T-helper 1 cell (primary cell): ENCODE results near the gene DACT2.

Experiments used
- DNase-seq, 5 donors: peaks; one replicate each; pipeline ENCODE4 v3.0.0-alpha.2; 2012 to 2020

Gene DACT2

DNA sequence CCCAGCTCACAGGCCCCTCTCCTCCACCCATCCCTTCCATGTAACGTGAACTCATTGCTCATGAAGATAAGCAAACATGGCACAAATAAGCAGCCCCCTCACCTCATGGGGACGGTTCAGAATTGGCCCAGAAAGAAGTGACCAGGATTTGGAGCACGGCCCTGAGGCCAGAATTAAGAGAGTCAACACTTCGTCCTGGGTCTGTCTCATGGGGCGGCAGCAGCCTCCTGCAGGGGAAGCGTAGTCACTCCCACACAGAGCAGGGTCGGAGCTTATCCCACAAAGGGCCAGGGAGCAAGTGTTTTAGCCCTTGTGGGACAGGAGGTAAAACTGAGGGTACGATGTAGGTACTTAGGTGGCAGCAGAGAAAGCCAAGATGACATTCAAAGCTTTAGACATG lies 28.6 kb upstream of the DACT2 start:
- DNase-seq, result no peak

DNA sequence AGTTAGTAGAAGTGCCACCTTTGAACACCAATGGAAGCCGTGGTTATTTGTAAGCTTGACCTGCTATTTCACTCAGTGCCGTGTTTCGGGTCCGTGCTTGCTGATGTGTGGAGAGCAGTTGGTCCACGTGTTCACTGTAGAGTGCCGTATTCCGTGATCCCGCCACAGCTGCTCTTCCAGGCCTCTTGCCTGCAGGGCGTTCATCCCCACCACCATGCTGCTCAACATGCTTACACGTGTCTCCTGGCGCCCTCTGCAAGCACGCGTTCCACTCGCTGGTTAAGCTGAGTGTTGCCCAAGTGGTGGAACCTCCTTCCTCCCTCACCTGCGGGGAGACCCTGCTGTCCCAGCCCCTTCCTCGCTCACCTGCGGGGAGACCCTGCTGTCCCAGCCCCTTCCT lies 28.0 kb upstream of the DACT2 start:
- no peak for DNase-seq

DNA sequence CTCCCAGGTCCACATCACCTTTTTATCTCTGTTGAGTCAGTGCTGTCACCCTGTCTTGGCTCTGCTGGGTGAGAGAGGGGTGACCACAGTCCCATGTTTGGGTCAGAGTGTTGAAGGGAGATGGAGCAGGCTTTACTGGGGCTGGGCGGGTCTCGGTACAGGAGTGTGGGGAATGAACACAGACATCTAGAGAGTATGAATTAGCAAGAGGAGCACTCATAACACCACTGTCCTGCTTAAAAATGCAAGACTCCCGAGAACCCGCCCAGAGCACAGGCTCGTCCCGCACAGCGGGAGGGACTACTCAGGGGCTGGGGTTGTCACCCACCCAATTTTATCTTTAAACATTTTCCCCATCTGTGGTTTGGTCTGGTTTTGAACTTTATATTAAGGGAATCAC lies 27.5 kb upstream of the DACT2 start:
- no peak for DNase-seq

DNA sequence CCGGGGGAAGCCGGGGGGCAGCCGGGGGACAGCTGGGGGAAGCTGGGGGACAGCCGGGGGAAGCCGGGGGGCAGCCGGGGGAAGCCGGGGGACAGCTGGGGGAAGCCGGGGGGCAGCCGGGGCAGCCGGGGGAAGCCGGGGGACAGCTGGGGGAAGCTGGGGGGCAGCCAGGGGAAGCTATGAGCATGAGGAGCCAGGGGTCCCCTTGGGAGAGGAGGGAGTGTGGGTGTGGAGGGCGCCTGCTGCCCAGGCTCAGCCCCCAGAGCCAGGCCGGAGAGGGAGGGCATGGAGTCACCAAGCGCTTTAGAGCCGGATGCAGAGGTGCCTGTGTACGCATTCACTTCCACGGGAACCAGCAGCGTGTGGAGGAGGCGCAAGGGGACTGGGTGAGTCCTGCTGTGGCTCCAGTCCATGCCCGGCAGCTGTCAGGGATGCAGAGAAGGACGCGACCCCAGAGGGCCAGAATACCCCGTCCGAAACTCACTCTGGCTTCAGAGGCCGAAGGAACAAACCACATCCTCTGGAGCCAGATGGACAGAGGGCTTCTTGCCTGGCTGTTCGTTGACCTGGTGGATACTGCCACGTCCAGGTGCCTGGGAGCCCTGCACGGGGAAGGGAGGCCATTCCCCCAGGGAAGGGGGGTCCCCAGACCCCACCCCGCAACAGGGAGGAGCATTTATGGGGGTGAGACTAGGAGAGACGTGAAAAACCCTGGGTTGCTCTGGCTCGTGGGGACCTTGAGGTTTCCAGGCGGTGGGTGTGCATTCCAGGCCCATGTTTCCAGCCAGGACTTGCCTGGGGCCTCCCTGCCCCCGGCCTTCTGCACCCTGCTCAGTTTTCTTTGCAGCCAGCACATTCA lies 26.5 kb upstream of the DACT2 start:
- DNase-seq, result no peak

DNA sequence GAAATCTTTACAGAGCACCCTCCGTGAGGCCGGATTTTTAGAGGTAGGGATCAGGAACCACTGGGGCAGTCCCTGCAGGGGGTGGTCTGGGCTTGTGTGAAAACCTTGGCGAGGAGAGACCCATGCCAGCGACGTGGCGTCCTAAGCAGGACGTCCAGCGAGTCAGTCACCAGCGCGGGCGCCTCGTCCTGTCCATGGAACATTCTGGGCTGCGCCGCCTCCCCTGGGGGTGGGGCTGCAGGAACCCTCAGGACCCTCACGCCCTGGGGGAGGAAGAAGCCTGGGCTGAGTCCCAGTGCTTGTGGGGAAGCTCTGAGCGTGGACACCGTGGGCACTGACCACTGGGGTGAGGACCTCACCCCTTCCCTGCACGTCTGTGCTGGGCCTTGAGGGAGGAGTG lies 25.7 kb upstream of the DACT2 start:
- no peak for DNase-seq

DNA sequence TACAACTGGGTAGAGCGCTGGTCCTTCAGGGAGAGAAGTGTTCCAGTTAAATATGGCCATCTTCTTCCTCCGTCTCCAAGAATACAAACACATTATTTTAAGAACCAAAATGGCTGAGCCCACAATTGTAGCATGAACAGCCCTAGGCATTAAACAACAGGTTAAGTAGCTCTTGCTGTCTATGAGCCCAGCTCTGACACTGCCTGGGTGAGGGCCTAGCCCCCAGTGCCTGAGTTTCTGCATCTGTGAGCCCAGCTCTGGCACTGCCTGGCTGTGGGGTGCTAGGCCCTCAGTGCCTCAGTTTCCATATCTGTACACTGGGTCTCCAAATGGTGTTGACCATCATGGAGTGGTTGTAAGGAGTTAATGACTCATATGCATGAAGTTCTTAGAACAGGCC lies 24.8 kb upstream of the DACT2 start:
- no peak for DNase-seq

DNA sequence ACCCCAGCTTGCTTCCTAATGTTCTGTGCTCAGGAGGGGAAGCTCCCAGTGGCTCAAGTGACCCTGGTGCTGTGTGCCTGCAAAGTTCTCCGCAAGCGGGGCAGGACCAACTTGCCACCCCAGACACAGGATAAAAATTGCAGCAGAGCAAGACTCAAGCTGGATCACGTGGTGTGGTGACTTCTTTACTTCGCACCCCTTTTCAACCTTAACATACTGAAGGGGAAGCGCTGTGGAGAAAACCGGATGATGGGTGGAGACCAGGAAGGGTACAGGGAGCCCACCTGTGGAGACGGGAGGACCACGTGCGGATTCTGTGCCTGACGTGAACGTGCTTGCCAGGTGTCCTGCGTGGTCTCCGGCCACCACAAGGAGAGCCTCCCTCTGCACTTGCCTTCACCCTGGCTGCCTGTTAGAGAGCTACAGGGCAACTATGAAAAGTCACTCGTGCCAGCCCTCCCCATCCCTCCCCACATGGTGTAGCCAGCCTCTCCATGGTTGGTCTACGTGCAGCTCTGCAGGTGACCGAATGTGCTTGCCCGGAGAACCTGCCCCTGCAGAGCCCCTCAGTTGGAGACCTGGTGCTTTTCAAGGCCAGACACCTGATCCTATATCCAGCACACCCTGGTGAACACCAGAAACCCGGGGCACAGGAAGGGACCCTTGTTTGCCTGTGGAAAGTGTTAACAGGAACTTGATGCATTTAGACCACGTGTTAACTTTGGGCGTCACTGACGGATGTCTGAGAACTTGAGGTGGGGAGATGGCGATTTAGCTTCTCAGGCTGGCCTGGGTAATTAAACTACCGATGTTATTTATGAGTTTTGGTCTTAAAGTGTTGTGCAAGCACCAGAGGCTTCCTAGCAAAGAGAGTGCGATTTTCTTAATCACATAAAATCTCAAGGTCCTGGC lies 23.9 kb upstream of the DACT2 start:
- no peak for DNase-seq

DNA sequence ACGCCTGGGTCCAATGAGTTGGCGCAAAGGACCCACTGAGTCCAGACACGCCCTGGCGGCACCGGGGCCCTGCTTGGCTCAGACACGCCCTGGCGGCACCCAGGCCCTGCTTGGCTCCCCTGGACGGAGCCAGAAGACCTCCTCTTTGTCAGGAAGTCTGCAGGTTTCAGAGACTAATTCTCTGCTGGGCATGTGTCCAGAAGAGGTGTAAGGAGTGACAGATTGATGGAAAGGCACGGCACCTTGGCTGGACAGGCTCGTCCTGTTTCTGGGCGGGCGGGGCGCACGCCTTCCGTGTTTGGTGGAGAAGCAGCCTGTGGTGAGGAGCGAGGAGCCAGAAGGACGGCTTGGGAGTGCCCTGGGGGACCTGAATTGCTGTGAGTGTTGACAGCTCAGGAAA lies 23.1 kb upstream of the DACT2 start:
- DNase-seq, result no peak

DNA sequence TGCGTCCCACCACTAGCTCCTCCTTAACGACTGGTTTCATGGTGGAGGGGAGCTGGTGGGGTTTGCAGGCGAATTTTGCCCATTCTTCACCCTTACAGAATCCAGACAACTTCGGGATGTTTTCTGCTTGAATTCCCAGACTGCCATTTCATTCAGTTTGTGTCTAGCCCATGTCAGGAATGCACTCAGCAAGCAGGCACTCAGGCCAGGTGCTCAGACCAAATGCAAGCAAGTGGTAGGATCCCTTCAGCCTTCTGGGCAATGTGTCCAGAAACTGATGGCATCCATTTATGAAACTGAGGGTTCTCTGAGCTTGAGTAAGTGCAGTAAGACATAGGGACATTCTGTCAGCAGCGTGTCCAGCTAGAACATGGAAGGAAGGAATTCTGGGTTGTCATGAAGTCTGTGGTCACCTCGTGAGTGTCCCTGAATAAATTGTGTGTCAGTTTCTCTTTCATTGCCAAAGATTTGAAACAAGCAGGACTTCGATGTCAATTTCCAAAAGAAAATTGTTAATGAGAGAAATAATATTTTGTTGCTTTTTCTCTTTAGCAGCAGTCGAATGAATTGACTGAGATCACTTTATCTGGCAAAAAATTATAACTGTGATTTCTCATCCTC lies 21.8 kb upstream of the DACT2 start:
- DNase-seq, result no peak

DNA sequence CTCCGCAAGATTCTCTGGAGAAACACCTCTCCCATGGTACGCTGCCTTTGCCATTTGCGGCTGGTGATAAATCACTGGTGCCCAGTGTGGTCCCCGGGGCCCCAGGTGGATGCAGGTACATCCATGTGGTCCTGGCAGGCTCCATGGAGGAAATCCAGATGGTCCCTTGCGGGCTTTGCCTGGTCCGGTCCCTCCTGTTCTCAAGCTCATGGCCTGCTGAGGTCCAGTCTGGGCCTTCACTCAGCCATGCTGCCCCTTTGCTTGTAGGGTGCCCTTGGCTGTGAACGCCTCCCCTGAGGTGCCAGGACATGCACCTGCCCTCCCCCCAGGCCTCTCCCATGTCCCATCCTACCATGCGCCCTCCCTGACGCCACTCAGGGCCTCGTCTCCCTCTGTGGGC lies 21.2 kb upstream of the DACT2 start:
- DNase-seq, result no peak

DNA sequence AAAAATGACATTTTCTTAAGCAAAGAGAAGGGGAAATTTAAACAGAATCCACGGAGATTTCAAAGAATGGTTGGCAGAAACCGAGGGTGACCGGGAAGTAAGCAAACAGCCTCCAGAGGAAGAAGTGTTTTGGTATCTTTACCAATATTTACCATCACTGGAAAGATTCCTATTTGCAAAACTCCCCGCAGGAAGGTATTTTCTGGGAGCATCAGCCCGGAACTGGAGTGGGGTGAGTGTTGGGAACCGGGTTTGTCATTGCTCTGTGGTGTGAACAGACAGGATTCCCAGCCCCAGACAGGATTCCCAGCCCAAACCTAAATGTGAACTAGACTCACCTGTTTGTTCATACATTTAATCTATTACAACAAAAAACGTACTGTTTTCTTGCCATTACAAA lies 19.2 kb upstream of the DACT2 start:
- DNase-seq, result no peak

DNA sequence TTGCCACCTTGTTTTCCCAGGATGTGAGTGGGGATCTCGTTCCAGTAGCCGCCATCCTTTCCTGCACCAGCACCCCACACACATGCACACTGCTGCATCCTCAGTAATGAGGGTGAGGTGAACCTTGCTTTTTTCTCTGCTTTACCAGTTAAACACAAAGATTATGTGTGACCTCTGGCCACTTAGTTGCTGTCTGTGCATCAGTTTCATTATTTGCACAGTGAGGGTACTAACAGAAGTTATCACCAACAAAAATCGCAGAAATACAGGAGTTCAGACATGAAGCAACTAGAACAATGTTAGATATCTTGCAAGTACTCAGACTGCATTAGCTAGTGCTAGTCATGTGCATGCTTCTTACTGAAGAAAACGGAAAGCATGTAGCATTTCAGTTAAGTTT lies 17.4 kb upstream of the DACT2 start:
- no peak for DNase-seq

DNA sequence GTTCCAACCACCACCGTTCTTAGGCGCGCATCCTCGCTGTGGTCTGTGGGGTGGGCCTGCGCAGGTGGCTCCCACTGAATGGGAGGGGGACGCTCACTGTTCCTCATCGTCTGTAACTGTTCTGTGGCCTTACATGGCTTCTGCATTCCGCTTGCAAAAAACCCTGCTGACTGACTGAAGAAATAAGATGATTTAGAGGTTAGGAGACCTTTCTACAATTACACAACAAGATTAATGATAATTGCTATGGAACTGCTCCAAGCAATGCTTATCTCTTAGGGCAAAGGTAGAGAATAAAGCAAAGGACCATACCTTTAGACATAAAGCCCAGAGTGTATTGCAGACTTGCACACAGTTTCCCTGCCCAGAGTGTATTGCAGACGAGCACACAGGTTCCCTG lies 14.4 kb upstream of the DACT2 start:
- DNase-seq, result no peak

DNA sequence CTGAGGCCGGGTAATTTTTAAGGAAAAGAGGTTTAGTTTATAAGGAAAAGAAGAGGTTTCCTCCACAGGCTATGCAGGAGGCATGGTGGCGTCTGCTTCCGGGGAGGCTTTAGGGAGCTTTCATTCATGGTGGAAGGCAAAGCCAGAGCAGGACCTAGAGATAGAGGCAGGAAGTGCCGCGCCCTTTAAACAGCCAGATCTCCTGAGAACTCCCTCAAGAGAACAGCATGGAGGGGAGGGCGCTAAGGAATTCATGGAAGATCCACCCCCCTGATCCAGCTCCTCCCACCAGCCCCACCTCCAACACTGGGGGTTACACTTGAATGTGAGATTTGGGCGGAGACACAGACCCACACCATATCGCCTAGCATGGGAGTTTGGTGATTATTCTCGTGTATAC lies 13.9 kb upstream of the DACT2 start:
- no peak for DNase-seq

DNA sequence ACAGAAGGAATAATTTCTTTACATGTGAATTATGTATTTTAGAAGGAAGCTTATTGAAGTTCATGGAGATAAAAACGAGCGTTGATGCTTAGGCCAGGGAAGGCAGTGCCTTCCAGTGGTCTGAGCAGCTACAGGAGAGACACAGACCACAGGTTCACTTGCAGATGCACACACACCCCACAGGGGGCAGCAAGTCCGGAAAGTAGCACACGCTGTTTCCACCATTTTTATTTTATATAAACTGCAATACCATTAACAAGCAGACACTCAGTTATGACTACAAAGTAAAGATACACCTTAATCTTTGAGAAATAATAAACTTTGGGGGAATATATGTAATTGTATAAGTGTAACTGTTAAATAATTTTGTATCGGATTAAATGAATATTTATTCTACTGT lies 13.5 kb upstream of the DACT2 start:
- DNase-seq, result no peak

DNA sequence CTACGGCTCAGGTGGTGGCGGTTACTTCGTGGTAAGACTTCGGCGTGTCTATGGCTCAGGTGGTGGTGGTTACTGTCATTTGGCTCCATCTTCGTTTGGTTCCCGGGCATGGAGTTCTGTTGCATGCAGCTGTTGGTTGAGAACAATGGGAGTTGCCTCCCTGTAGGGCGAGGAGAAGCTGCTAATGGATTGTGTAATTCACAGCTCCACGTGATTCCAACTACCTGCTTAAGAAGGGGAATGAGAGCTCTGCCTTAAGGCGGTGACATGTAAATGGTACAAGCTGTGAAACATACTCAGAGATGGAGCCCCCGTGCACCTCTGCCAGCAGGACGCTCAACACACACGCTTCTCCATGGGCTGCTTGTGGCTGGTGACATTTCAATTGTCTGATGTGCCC lies 12.4 kb upstream of the DACT2 start:
- DNase-seq, result no peak

DNA sequence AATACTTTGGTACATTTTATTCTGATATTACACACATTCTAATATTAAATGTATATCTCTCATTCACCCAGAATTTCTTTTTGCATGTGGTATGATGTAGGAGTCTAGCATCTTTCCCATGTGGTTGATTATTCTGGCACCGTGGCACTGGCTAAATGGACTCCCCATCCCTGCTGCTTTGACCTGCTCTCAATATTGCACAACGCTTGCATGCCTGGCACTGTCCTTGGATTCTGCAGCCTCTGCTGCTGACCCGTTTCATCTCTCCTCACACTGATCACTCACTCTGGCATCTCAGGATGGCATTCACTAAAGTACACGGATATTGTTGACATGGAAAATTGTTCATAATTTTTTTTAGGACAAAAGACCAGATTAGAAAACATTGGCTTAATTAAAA lies 11.5 kb upstream of the DACT2 start:
- DNase-seq, result no peak

DNA sequence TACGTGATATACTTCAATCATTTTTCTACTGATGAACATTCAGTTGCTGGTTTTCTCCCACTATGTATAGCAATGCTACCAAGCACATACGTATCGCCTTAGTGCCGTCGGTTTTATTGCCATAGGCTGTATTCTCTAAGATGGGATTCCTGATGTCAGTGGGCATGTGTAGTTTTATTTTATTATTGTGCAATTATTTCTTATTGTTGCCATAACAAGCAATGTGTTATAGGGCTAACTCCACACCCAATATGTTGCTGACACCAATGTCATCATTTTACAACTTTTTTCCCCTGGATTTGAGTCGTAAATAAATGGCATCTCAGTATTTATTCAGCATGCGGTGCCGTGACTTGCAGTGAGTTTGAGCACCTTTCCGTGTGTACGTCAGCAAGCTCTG lies 10.8 kb upstream of the DACT2 start:
- no peak for DNase-seq

DNA sequence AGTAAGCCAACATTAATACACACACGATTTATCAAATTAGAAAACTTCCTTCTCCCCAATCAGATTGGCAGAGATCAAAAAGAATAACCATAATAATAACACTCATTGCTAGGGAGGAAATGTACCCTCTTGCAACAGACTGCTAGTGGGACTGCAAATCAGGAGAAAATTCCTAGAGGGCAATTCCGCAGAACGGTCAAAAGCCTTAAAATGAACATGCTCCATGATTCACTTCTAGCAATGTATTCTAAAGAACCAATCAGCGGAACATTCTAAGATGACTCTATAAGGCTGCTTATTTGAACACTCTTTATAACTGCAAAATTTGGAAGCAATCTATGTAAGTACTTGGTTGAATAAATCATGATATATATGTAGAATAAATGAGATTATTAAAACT lies 8.5 kb upstream of the DACT2 start:
- DNase-seq, result no peak

DNA sequence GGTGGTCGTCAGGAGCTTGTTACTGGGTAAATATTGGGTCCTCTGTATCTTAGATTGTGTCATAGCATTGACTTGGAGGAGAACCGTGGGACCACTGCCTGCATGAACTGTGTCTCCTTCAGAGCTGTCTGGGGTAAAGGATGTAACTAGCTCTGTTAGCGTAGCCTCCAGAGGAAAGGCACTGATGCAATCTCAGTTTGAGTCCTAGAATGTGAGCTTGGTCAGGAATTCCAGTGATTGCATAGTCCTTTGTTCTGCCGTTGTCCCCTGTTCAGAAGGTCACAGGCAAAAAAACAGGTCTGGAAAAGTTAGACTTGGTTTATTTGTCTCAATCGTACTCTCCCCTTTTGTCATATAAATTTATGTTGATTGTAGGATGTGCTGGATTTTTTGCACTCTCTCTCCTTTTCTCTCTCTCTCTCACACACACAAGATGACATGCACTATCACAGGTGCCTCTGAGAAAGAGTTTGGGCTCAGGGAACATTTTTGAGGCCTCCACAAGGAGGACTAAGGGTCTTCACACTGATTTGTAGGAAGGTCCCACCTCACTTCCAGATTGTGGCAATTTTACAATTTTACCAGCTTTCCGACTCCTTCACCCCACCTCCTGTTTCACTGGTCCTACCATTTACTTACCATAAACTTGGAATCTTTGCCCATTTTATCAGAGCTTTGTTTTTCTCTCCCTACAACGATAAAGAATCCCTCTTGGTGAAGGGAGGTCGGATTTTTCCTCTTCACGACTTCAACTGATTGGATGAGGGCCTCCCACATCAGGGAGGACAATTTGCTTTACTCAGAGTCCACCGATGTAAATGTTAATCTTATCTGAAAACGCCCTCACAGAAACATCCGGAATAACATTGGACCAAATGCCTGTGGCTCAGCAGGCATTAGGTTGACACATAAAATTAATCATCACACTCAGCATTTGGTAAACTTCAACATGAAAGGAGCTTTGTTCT lies 7.0 kb upstream of the DACT2 start:
- DNase-seq, result no peak

DNA sequence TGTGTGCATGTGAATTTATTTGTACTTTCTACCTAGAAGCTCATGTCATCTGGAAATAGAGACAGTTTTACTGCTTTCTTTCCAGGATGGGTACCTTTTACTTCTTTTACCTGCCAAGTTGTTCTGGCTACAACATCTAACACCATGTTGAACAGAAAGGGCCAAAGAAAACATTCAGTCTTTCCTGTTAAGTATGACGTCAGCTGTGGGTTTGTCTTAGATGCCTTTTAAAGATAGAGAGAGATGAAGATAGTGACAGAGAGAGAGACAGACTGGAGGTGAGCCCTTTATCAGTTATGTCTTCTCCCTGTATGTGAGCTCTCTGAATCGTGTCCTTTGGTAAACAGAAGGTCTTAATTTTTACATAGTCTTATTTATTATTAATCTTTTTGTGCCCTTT lies 3.4 kb upstream of the DACT2 start:
- no peak for DNase-seq

DNA sequence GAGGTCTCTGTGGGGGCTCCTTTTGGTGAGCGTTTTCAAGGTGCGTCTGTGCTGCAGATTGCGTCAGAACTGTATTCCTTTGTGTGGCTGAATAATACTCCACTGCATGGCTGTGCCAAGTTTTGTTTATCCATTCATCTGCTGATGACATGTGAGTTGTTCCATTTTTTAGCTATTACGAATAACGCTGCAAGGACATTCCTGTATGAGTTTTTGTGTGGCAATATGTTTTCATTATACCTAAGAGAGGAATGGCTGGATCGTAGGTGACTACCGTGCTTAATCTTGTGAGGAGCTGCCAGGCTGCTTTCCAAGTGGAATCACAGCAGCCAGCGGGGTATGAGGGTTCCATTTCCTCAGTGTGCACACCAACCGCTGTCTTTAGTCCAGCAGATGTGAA lies 1.1 kb upstream of the DACT2 start:
- no peak for DNase-seq
